H9 (cell line): ENCODE data around the gene TMOD1. TPM values are rescaled to one million over a fixed set of nuclear protein-coding genes. Genes with fewer than 3 reads are reported as not detected.
A peak's percentile ranks its signal among the peaks of the same experiment; 100 is the strongest.

Source experiments
- DNase-seq: peaks from one replicate; pipeline ENCODE4 v3.0.0-alpha.2; 2017
- H2AFZ ChIP-seq: one replicate; pipeline ENCODE4 v1.6.1; 2013; ENCODE audit warnings: mild to moderate bottlenecking, low read length, control low read depth, moderate library complexity
- H2AK5ac ChIP-seq: 2 replicates; pipeline ENCODE4 v1.6.1; 2013; ENCODE audit warnings: low read length, control low read depth, mixed read lengths; ENCODE audit not compliant: insufficient read length
- H2BK120ac ChIP-seq: one replicate; pipeline ENCODE4 v1.6.1; 2013; ENCODE audit warnings: low read depth, mild to moderate bottlenecking, low read length, control low read depth, inconsistent platforms; ENCODE audit not compliant: poor library complexity, severe bottlenecking
- H2BK12ac ChIP-seq: 2 replicates; pipeline ENCODE4 v1.6.1; 2013; ENCODE audit warnings: low read length, control low read depth, mixed read lengths, low read depth; ENCODE audit not compliant: insufficient read length
- H2BK15ac ChIP-seq: 2 replicates; pipeline ENCODE4 v1.6.1; 2013; ENCODE audit warnings: low read depth, low read length, control low read depth
- H2BK20ac ChIP-seq: one replicate; pipeline ENCODE4 v1.6.1; 2013; ENCODE audit warnings: low read depth, mild to moderate bottlenecking, low read length, control low read depth, inconsistent platforms; ENCODE audit not compliant: poor library complexity, severe bottlenecking
- H2BK5ac ChIP-seq: 2 replicates; pipeline ENCODE4 v1.6.1; 2013; ENCODE audit warnings: low read length, control low read depth, mixed read lengths; ENCODE audit not compliant: insufficient read length
- H3K14ac ChIP-seq: 2 replicates; pipeline ENCODE4 v1.6.1; 2013; ENCODE audit warnings: low read length, control low read depth; ENCODE audit not compliant: insufficient read depth
- H3K18ac ChIP-seq: 2 replicates; pipeline ENCODE4 v1.6.1; 2013; ENCODE audit warnings: low read depth, mild to moderate bottlenecking, mixed read lengths, low read length, control low read depth; ENCODE audit not compliant: insufficient read length
- H3K23ac ChIP-seq: 2 replicates; pipeline ENCODE4 v1.6.1; 2013; ENCODE audit warnings: low read length, control low read depth, mixed read lengths, low read depth; ENCODE audit not compliant: insufficient read length
- H3K23me2 ChIP-seq: 2 replicates; pipeline ENCODE4 v1.6.1; 2013; ENCODE audit warnings: low read depth, mild to moderate bottlenecking, mixed read lengths, low read length, control low read depth; ENCODE audit not compliant: insufficient read length, poor library complexity, severe bottlenecking
- H3K27ac ChIP-seq: 2 replicates; pipeline ENCODE4 v1.5.1; 2013; ENCODE audit warnings: low read length, control low read depth, mixed read lengths, low read depth; ENCODE audit not compliant: insufficient read length
- H3K27me3 ChIP-seq: 2 replicates; pipeline ENCODE4 v1.6.1; 2013; ENCODE audit warnings: low read length, control low read depth, inconsistent platforms; ENCODE audit not compliant: insufficient read depth
- H3K4ac ChIP-seq: 2 replicates; pipeline ENCODE4 v1.6.1; 2013; ENCODE audit warnings: low read depth, mild to moderate bottlenecking, control low read depth, inconsistent platforms, low read length, moderate library complexity
- H3K4me1 ChIP-seq: 2 replicates; pipeline ENCODE4 v1.6.1; 2013; ENCODE audit warnings: low read length, control low read depth, inconsistent platforms; ENCODE audit not compliant: insufficient read depth
- H3K4me2 ChIP-seq: 2 replicates; pipeline ENCODE4 v1.6.1; 2013; ENCODE audit warnings: low read length, control low read depth, mixed read lengths; ENCODE audit not compliant: insufficient read length, insufficient read depth
- H3K56ac ChIP-seq: 2 replicates; pipeline ENCODE4 v1.6.1; 2013; ENCODE audit warnings: low read depth, mild to moderate bottlenecking, mixed read lengths, low read length, control low read depth; ENCODE audit not compliant: insufficient read length
- H3K79me1 ChIP-seq: 2 replicates; pipeline ENCODE4 v1.6.1; 2013; ENCODE audit warnings: low read depth, mild to moderate bottlenecking, moderate library complexity, low read length, control low read depth, inconsistent platforms; ENCODE audit not compliant: insufficient read depth, poor library complexity, severe bottlenecking
- H3K79me2 ChIP-seq: 2 replicates; pipeline ENCODE4 v1.6.1; 2013; ENCODE audit warnings: low read length, control low read depth, inconsistent platforms; ENCODE audit not compliant: insufficient read depth
- H3K9ac ChIP-seq: 2 replicates; pipeline ENCODE4 v1.6.1; 2013; ENCODE audit warnings: low read length, control low read depth, mixed read lengths; ENCODE audit not compliant: insufficient read length; ENCODE audit errors: extremely low read depth
- H3K9me3 ChIP-seq: one replicate; pipeline ENCODE4 v1.6.1; 2013; ENCODE audit warnings: low read depth, low read length, inconsistent platforms; ENCODE audit not compliant: control insufficient read depth
- H3T11ph ChIP-seq: one replicate; pipeline ENCODE4 v1.6.1; 2013; ENCODE audit warnings: mild to moderate bottlenecking, low read length, control low read depth, inconsistent platforms
- H4K20me1 ChIP-seq: one replicate; pipeline ENCODE4 v1.6.1; 2013; ENCODE audit not compliant: control insufficient read depth, insufficient read length, insufficient read depth
- H4K5ac ChIP-seq: 2 replicates; pipeline ENCODE4 v1.6.1; 2013; ENCODE audit warnings: low read depth, mild to moderate bottlenecking, mixed read lengths, low read length, control low read depth; ENCODE audit not compliant: insufficient read length
- H4K8ac ChIP-seq: replicated peaks from 2 replicates; pipeline ENCODE4 v1.6.1; 2013; ENCODE audit warnings: low read length, control low read depth, mixed read lengths, low read depth; ENCODE audit not compliant: insufficient read length
- H4K91ac ChIP-seq: 2 replicates; pipeline ENCODE4 v1.6.1; 2013; ENCODE audit warnings: low read depth, mild to moderate bottlenecking, moderate library complexity, mixed read lengths, low read length, control low read depth; ENCODE audit not compliant: insufficient read length
- H3K27ac Mint-ChIP-seq, 3 experiments: 2 replicates in 2 of 3; 3 replicates in 1 of 3; pipeline ENCODE4 v1.8.0; 2020 to 2021; ENCODE audit warnings: mixed read lengths in 3 of 3, mild to moderate bottlenecking in 1 of 3, moderate library complexity in 1 of 3
- H3K27me3 Mint-ChIP-seq: 2 replicates; pipeline ENCODE4 v1.8.0; 2021; ENCODE audit warnings: low read depth, mild to moderate bottlenecking, moderate library complexity, mixed read lengths
- H3K36me3 Mint-ChIP-seq, 3 experiments: 2 replicates in 2 of 3; 3 replicates in 1 of 3; pipeline ENCODE4 v1.8.0; 2020 to 2021; ENCODE audit warnings: low read depth in 3 of 3, mixed read lengths in 3 of 3; ENCODE audit not compliant: insufficient read depth in 1 of 3
- H3K4me1 Mint-ChIP-seq, 2 experiments: 2 replicates each; pipeline ENCODE4 v1.8.0; 2020; ENCODE audit warnings: mixed read lengths in 2 of 2
- H3K4me3 Mint-ChIP-seq, 2 experiments: 2 replicates in 1 of 2; 3 replicates in 1 of 2; pipeline ENCODE4 v1.8.0; 2020 to 2021; ENCODE audit warnings: mild to moderate bottlenecking in 2 of 2, mixed read lengths in 2 of 2, moderate library complexity in 1 of 2
- H3K9me3 Mint-ChIP-seq, 2 experiments: 2 replicates in 1 of 2; 3 replicates in 1 of 2; pipeline ENCODE4 v1.8.0; 2020; ENCODE audit warnings: mild to moderate bottlenecking in 2 of 2, mixed read lengths in 2 of 2, moderate library complexity in 1 of 2
- WGBS: extraction: QIAGEN DNeasy Blood & Tissue Kit; methylation state at CpG from one replicate; pipeline ENCODE4 v1.1.7; 2013; ENCODE audit warnings: missing lambda C conversion rate, low lambda C conversion rate, mixed read lengths; ENCODE audit not compliant: insufficient read length; ENCODE audit errors: extremely low coverage; 5-methylcytosine and 5-hydroxymethylcytosine counted together
- total RNA-seq: library from RNA; stranded (reverse); gene quantifications from 2 replicates; pipeline ENCODE4 v1.2.1, GENCODE V29; 2021
- TF ChIP-seq, protein P1 (sequence below): fragments of 200-600 bp; sonication (generic); conservative IDR thresholded peaks from 3 replicates; pipeline ENCODE4 v1.8.0; 2021; ENCODE audit warnings: antibody characterized with exemption, mild to moderate bottlenecking

The TMOD1 gene
- total RNA-seq, 1 experiment from 2014 or later, result 0.98 TPM

DNA sequence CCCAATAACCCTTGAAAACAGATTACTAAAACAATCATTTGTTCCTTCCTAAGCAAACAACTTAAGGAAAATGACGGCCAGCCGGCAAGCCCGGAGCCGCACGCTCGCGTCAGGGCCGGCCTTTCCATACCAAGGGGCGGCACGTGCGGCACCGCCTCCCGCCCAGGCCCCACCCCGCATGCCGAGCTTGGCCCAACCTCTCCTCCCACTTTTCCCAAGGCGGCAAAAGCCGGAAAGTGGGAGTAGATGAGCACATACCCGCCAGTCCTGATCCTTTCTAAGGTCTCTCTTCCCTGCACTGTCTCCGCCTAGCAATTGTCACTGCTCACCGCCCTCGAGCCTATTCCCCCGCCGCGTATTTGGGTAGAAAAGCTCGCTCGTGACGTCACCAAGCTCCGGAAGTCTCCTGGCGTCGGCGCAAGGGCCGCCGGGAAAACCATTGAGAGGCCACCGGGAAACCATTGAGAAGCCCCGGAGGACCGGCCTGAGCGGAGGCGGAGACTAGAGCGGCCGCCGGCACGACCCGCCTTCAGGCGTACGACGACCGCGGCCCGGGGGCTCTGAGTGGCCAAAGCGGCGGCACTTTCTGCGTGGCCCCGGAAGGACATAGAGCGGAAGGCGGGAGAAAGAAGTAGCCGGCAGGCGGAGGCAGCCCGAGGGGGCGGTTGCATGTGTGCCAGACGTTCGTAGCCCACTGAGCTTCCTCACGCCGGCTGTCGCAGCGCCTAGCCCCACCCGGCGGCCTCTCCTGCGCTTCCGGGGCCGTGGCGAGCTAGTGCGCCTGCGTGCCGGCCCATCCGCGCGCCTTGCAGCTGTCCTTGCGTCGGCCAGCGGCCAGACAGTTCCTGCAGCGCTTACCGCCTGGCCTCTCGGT lies 131.8 kb downstream of the TMOD1 start, which contains the start of the genes NCBP1 and TSTD2:
TSS of gene NCBP1 (plus strand) at position 837 of the 874 bp plus-strand sequence. CDS start 61 bp downstream, outside the sequence.
TSS of gene TSTD2 (minus strand) at position 384 of the 874 bp plus-strand sequence. CDS start 5,806 bp downstream, outside the sequence.
- H3K9me3 Mint-ChIP-seq, result no peaks in the 10 kb centered on the region

More for the DNA sequence above, 131.8 kb downstream of the TMOD1 start, which contains the start of the genes NCBP1 and TSTD2:
- Histone ChIP-seq H4K5ac (peak within 1 kb of the TSS; percentile 80), H3T11ph (peak within 1 kb of the TSS; percentile 20), H3K4me1 (0 out of 2 replicates have a peak, but pooled peaks cover 6% of the 10 kb centered on the region), H3K79me1 (peaks cover 5% of the 10 kb centered on the region), H3K9me3 (no peaks in the 10 kb centered on the region), H3K9ac (peak within 1 kb of the TSS; percentile 97), H2BK120ac (peak within 1 kb of the TSS; percentile 82), H4K20me1 (no peaks in the 10 kb centered on the region), H2BK15ac (no peak within 1 kb of the TSS), H2AK5ac (no peak within 1 kb of the TSS), H3K14ac (peak within 1 kb of the TSS; percentile 99), H2AFZ (no peak within 1 kb of the TSS), H3K27ac (peak within 1 kb of the TSS; percentile 96), H2BK5ac (peak within 1 kb of the TSS; percentile 68), H3K4me2 (peak within 1 kb of the TSS; percentile 86), H2BK12ac (peak within 1 kb of the TSS; percentile 71), H3K23me2 (peaks cover 11% of the 10 kb centered on the region), H4K91ac (no peak within 1 kb of the TSS), H3K23ac (no peak within 1 kb of the TSS), H2BK20ac (no peak within 1 kb of the TSS), H3K18ac (peak within 1 kb of the TSS; percentile 99), H3K27me3 (no peaks in the 10 kb centered on the region), H3K4ac (peak within 1 kb of the TSS; percentile 21; the same call in 1 of the 2 replicates), H4K8ac (no peak within 1 kb of the TSS), H3K79me2 (peaks cover 36% of the 10 kb centered on the region), H3K56ac (peak within 1 kb of the TSS; percentile 16)
- WGBS, result no CpG with 5 or more reads among the region's 83 CpGs
- Mint-ChIP-seq H3K4me1 (peaks cover 30 to 45% of the 10 kb centered on the region in 2 experiments), H3K27ac (peak within 1 kb of the TSS; percentile 100), H3K36me3 (peaks cover 0 to 5% (median 0%) of the 10 kb centered on the region in 3 experiments; a peak in 2 of 7 replicates), H3K4me3 (peak within 1 kb of the TSS; percentile 93 to 95), H3K27me3 (no peaks in the 10 kb centered on the region)
- peak; percentile 97 for DNase-seq
- TF ChIP-seq, protein P1, sequence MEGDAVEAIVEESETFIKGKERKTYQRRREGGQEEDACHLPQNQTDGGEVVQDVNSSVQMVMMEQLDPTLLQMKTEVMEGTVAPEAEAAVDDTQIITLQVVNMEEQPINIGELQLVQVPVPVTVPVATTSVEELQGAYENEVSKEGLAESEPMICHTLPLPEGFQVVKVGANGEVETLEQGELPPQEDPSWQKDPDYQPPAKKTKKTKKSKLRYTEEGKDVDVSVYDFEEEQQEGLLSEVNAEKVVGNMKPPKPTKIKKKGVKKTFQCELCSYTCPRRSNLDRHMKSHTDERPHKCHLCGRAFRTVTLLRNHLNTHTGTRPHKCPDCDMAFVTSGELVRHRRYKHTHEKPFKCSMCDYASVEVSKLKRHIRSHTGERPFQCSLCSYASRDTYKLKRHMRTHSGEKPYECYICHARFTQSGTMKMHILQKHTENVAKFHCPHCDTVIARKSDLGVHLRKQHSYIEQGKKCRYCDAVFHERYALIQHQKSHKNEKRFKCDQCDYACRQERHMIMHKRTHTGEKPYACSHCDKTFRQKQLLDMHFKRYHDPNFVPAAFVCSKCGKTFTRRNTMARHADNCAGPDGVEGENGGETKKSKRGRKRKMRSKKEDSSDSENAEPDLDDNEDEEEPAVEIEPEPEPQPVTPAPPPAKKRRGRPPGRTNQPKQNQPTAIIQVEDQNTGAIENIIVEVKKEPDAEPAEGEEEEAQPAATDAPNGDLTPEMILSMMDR, result no peak
